SK-N-SH treated with all-trans-retinoic acid at 6 μM for 48 hours (cell line): Measurements from ENCODE around the gene ADGRF3.

ENCODE experiments used
- PPARA ChIP-seq: fragments of 250-450 bp; sonication (Bioruptor Pico); IDR thresholded peaks from 2 replicates; pipeline ENCODE4 v1.5.0; 2020; ENCODE audit warnings: mild to moderate bottlenecking, borderline replicate concordance
- RARB ChIP-seq: fragments of 250-450 bp; sonication (Bioruptor Pico); IDR thresholded peaks from 2 replicates; pipeline ENCODE4 v1.8.0; 2021; ENCODE audit warnings: mild to moderate bottlenecking, moderate library complexity
- TCF4 ChIP-seq: fragments of 250-450 bp; sonication (Bioruptor Pico); IDR thresholded peaks from 2 replicates; pipeline ENCODE4 v1.8.0; 2021; ENCODE audit warnings: mild to moderate bottlenecking, moderate library complexity, borderline replicate concordance
- ZC3H10 ChIP-seq: fragments of 250-450 bp; sonication (Bioruptor Pico); IDR thresholded peaks from 2 replicates; pipeline ENCODE4 v1.5.1; 2021; ENCODE audit warnings: mild to moderate bottlenecking, moderate library complexity
- TF ChIP-seq, protein P1 (sequence below): fragments of 250-450 bp; sonication (Bioruptor Pico); IDR thresholded peaks from 2 replicates; pipeline ENCODE4 v1.8.0; 2020; ENCODE audit warnings: mild to moderate bottlenecking, moderate library complexity, borderline replicate concordance

DNA sequence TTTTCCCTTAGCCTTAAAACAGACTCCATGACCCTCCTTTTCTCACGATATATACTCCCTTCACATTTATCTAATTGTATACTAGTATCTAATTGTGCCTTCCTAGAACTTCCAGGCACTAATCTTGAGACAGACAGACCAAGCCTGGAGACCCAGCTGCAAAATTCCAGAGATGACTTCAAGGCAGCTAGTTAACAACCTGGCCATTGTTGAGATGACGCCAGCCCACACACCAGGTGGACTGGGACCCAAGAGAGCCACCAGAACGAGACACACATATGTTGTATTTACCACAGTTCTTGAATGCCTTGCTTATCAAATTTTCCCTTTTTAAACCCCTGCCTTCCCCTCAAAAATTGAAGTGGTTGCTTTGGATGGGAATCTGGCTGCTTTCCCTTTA, 49.5 kb downstream of the ADGRF3 start:
- no peak for TF ChIP-seq ZC3H10 (CRISPR knock-in tag)
- TF ChIP-seq, protein P1, sequence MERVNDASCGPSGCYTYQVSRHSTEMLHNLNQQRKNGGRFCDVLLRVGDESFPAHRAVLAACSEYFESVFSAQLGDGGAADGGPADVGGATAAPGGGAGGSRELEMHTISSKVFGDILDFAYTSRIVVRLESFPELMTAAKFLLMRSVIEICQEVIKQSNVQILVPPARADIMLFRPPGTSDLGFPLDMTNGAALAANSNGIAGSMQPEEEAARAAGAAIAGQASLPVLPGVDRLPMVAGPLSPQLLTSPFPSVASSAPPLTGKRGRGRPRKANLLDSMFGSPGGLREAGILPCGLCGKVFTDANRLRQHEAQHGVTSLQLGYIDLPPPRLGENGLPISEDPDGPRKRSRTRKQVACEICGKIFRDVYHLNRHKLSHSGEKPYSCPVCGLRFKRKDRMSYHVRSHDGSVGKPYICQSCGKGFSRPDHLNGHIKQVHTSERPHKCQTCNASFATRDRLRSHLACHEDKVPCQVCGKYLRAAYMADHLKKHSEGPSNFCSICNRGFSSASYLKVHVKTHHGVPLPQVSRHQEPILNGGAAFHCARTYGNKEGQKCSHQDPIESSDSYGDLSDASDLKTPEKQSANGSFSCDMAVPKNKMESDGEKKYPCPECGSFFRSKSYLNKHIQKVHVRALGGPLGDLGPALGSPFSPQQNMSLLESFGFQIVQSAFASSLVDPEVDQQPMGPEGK (CRISPR knock-in tag), result no peak
- TF ChIP-seq TCF4 (CRISPR knock-in tag), result no peak
- no peak for TF ChIP-seq PPARA (CRISPR knock-in tag)
- TF ChIP-seq RARB, result no peak
